ENCODE measurements around the gene ECPAS. TPM values are rescaled to one million over a fixed set of nuclear protein-coding genes. Genes with fewer than 3 reads are reported as not detected.
"Not testable (repeated sequence)": the region's sequence is repeated elsewhere in the genome, so short reads cannot be mapped to it uniquely, and the experiment has no call there.

Gene ECPAS
- total RNA-seq, 1 experiment from 2014 or later, result 122 TPM

- Mint-ChIP-seq H3K27me3 (ENCODE audit: low read depth) (no peaks in the 10 kb centered on the region), H3K27ac (no peak overlapping the region), H3K9me3 (no peaks in the 10 kb centered on the region), H3K4me3 (no peak overlapping the region), H3K36me3 (no peaks in the 10 kb centered on the region), H3K4me1 (no peaks in the 10 kb centered on the region)
- DNase-seq (ENCODE audit: low spot score) (no peak), ATAC-seq (no peak)
- ChIA-PET CTCF (no interaction called here), POLR2A (no interaction called here)
- TF ChIP-seq PRDM15 (CRISPR knock-in tag; IDR thresholded peaks at IDR 0.05) (no peak), GABPB1 (CRISPR knock-in tag; IDR thresholded peaks at IDR 0.05) (peak; percentile 77), PREB (CRISPR knock-in tag; IDR thresholded peaks at IDR 0.05; ENCODE audit: borderline replicate concordance) (no peak), ELF4 (CRISPR knock-in tag; IDR thresholded peaks at IDR 0.05; ENCODE audit: low read depth) (no peak)
Measured at GRCh38 chr9:111348821-111349271, 135.3 kb downstream of the ECPAS start.

GRCh38 chr9:111334318-111334863 lies 149.8 kb downstream of the ECPAS start:
- peak; percentile 60 for ATAC-seq
- H3K27me3 Mint-ChIP-seq (ENCODE audit: low read depth); H3K4me3 Mint-ChIP-seq; H3K4me1 Mint-ChIP-seq; H3K27ac Mint-ChIP-seq; H3K9me3 Mint-ChIP-seq; DNase-seq (ENCODE audit: low spot score); POLR2A ChIA-PET; H3K36me3 Mint-ChIP-seq: not testable (repeated sequence)
- CTCF ChIA-PET, result interaction anchor here (0.8 kb wide), 1 partner anchor 298 kb away, joined by 4 read pairs; no protein-coding TSS in a partner anchor

- ATAC-seq (no peak), DNase-seq (ENCODE audit: low spot score) (no peak)
- POLR2A ChIA-PET, result no interaction called here
- CTCF ChIA-PET, result no interaction called here
- Mint-ChIP-seq H3K9me3 (peaks cover 6% of the 10 kb centered on the region), H3K4me3 (no peak within 1 kb of the TSS), H3K4me1 (peaks cover 7% of the 10 kb centered on the region; the same call in 1 of the 2 replicates), H3K27me3 (ENCODE audit: low read depth) (no peaks in the 10 kb centered on the region), H3K36me3 (no peaks in the 10 kb centered on the region), H3K27ac (no peak within 1 kb of the TSS)
- TF ChIP-seq NFATC4 (CRISPR knock-in tag; IDR thresholded peaks at IDR 0.05), result no peak
- no peak for TF ChIP-seq SMAD3 (CRISPR knock-in tag; IDR thresholded peaks at IDR 0.05; ENCODE audit: borderline replicate concordance)
- no peak for TF ChIP-seq CTCF (IDR thresholded peaks at IDR 0.05)
- TF ChIP-seq ATF1 (CRISPR knock-in tag; IDR thresholded peaks at IDR 0.05), result no peak
- TF ChIP-seq MXD4 (CRISPR knock-in tag; IDR thresholded peaks at IDR 0.05; ENCODE audit: borderline replicate concordance), result no peak
- TF ChIP-seq ZNF396 (CRISPR knock-in tag; IDR thresholded peaks at IDR 0.05; ENCODE audit: borderline replicate concordance), result no peak
- no peak for TF ChIP-seq GTF2I (CRISPR knock-in tag; conservative IDR thresholded peaks at IDR 0.05)
Measured at GRCh38 chr9:111330124-111330523, 154.1 kb downstream of the ECPAS start, which contains the start of gene OR2K2. Gene OR2K2, minus strand, starts transcription at chr9:111330224. Its CDS starts 1,791 bp downstream, at chr9:111328433.

GRCh38 chr9:111320631-111321030 lies 163.6 kb downstream of the ECPAS start:
- CTCF ChIA-PET, result no interaction called here
- POLR2A ChIA-PET, result no interaction called here
- TF ChIP-seq CTCF (IDR thresholded peaks at IDR 0.05) (no peak), SP1 (CRISPR knock-in tag; conservative IDR thresholded peaks at IDR 0.05) (no peak), ZNF425 (CRISPR knock-in tag; conservative IDR thresholded peaks at IDR 0.05) (no peak), ZNF219 (CRISPR knock-in tag; IDR thresholded peaks at IDR 0.05; ENCODE audit: borderline replicate concordance) (no peak), ZNF423 (CRISPR knock-in tag; IDR thresholded peaks at IDR 0.05) (no peak), GTF2I (CRISPR knock-in tag; conservative IDR thresholded peaks at IDR 0.05) (no peak), TEAD4 (CRISPR knock-in tag; IDR thresholded peaks at IDR 0.05) (no peak), ZNF671 (CRISPR knock-in tag; IDR thresholded peaks at IDR 0.05) (no peak), JUN (CRISPR knock-in tag; IDR thresholded peaks at IDR 0.05) (no peak)

More at GRCh38 chr9:111320631-111321030, 163.6 kb downstream of the ECPAS start:
- Mint-ChIP-seq H3K27ac (no peak overlapping the region), H3K4me3 (no peak overlapping the region), H3K9me3 (peaks cover 21% of the 10 kb centered on the region), H3K4me1 (no peaks in the 10 kb centered on the region), H3K36me3 (peaks cover 6% of the 10 kb centered on the region), H3K27me3 (ENCODE audit: low read depth) (no peaks in the 10 kb centered on the region; the same call in 1 of the 2 replicates)
- no peak for DNase-seq (ENCODE audit: low spot score)
- no peak for ATAC-seq

Data from WTC11 (cell line).